Endothelial cell (in vitro differentiated cells): ENCODE measurements around the gene RPS6KA2. TPM values are rescaled to one million over a fixed set of nuclear protein-coding genes. Genes with fewer than 3 reads are reported as not detected.
"Not testable (repeated sequence)": the region's sequence is repeated elsewhere in the genome, so short reads cannot be mapped to it uniquely, and the experiment has no call there.

ENCODE experiments used
- DNase-seq: peaks from one replicate; pipeline ENCODE4 v3.0.0; 2021; ENCODE audit warnings: low spot score
- H3K27ac Mint-ChIP-seq: one replicate; pipeline ENCODE4 v1.8.0; 2021; ENCODE audit warnings: mixed read lengths, inconsistent platforms; ENCODE audit not compliant: unreplicated experiment
- H3K27me3 Mint-ChIP-seq: one replicate; pipeline ENCODE4 v1.8.0; 2021; ENCODE audit warnings: mild to moderate bottlenecking, moderate library complexity, mixed read lengths, inconsistent platforms; ENCODE audit not compliant: unreplicated experiment
- H3K36me3 Mint-ChIP-seq: one replicate; pipeline ENCODE4 v1.8.0; 2021; ENCODE audit warnings: mild to moderate bottlenecking, low read depth, mixed read lengths, inconsistent platforms; ENCODE audit not compliant: unreplicated experiment
- H3K4me1 Mint-ChIP-seq: one replicate; pipeline ENCODE4 v1.8.0; 2021; ENCODE audit warnings: mild to moderate bottlenecking, mixed read lengths, inconsistent platforms; ENCODE audit not compliant: unreplicated experiment
- H3K4me3 Mint-ChIP-seq: one replicate; pipeline ENCODE4 v1.8.0; 2021; ENCODE audit warnings: mild to moderate bottlenecking, mixed read lengths, inconsistent platforms; ENCODE audit not compliant: unreplicated experiment
- H3K9me3 Mint-ChIP-seq: one replicate; pipeline ENCODE4 v1.8.0; 2021; ENCODE audit warnings: mixed read lengths, inconsistent platforms; ENCODE audit not compliant: unreplicated experiment
- CTCF ChIP-seq: fragments of 200-600 bp; sonication (generic); IDR thresholded peaks from one replicate; pipeline ENCODE4 v1.5.0; 2021; ENCODE audit warnings: antibody characterized with exemption; ENCODE audit not compliant: unreplicated experiment
- total RNA-seq: library from RNA; stranded (reverse); fragmentation: NEBNext Ultra II Directional; extraction: Animal tissue kit (Norgen Biotek cat#: 25700); gene quantifications from one replicate; pipeline ENCODE4 v1.2.1, GENCODE V29; 2021; ENCODE audit not compliant: unreplicated experiment

Gene RPS6KA2
- total RNA-seq, 1 donor from 2014 or later: 105 TPM

- H3K36me3 Mint-ChIP-seq: no peaks in the 10 kb centered on the region
- no peak for DNase-seq
- no peak overlapping the region for H3K4me3 Mint-ChIP-seq
- no peaks in the 10 kb centered on the region for H3K9me3 Mint-ChIP-seq
- peaks cover 31% of the 10 kb centered on the region for H3K4me1 Mint-ChIP-seq
- no peak overlapping the region for H3K27ac Mint-ChIP-seq
- no peak for TF ChIP-seq CTCF
- peaks cover 4% of the 10 kb centered on the region for H3K27me3 Mint-ChIP-seq
Observed at GRCh38 chr6:166584155-166584554, 42.9 kb downstream of the RPS6KA2 start.

GRCh38 chr6:166583230-166583965, 43.7 kb downstream of the RPS6KA2 start:
- H3K27me3 Mint-ChIP-seq: peaks cover under 1% of the 10 kb centered on the region
- no peak overlapping the region for H3K27ac Mint-ChIP-seq

GRCh38 chr6:166582258-166582657, 44.8 kb downstream of the RPS6KA2 start:
- no peak overlapping the region for H3K4me3 Mint-ChIP-seq
- DNase-seq: no peak
- peaks cover 5% of the 10 kb centered on the region for H3K9me3 Mint-ChIP-seq
- H3K27ac Mint-ChIP-seq: no peak overlapping the region
- no peak for TF ChIP-seq CTCF
- H3K36me3 Mint-ChIP-seq: peaks cover 8% of the 10 kb centered on the region
- H3K27me3 Mint-ChIP-seq: peaks cover 2% of the 10 kb centered on the region
- peaks cover 15% of the 10 kb centered on the region for H3K4me1 Mint-ChIP-seq

More at GRCh38 chr6:166583230-166583965, 43.7 kb downstream of the RPS6KA2 start:
- Mint-ChIP-seq H3K4me3 (no peak overlapping the region), H3K4me1 (peaks cover 23% of the 10 kb centered on the region), H3K9me3 (no peaks in the 10 kb centered on the region), H3K36me3 (no peaks in the 10 kb centered on the region)
- no peak for DNase-seq
- TF ChIP-seq CTCF: no peak

- not testable (repeated sequence) for H3K27ac Mint-ChIP-seq, H3K9me3 Mint-ChIP-seq, H3K4me3 Mint-ChIP-seq, H3K27me3 Mint-ChIP-seq, H3K36me3 Mint-ChIP-seq, DNase-seq
- H3K4me1 Mint-ChIP-seq: peaks cover 12% of the 10 kb centered on the region
Observed at GRCh38 chr6:166581801-166582200, 45.2 kb downstream of the RPS6KA2 start.

- DNase-seq: no peak
- H3K36me3 Mint-ChIP-seq: peaks cover 17% of the 10 kb centered on the region
- H3K27ac Mint-ChIP-seq: no peak overlapping the region
- no peak for TF ChIP-seq CTCF
- no peak overlapping the region for H3K4me3 Mint-ChIP-seq
- peaks cover 2% of the 10 kb centered on the region for H3K27me3 Mint-ChIP-seq
- peaks cover 5% of the 10 kb centered on the region for H3K9me3 Mint-ChIP-seq
- H3K4me1 Mint-ChIP-seq: peaks cover 5% of the 10 kb centered on the region
Observed at GRCh38 chr6:166581091-166581511, 46.0 kb downstream of the RPS6KA2 start.
